Neuronal stem cell (in vitro differentiated cells): ENCODE results near the gene GPR65.

Source experiments
- DNase-seq: peaks from one replicate; pipeline ENCODE4 v3.0.0-alpha.2; 2013; ENCODE audit warnings: low spot score
- H2AFZ ChIP-seq: one replicate; pipeline ENCODE4 v1.6.1; 2013; ENCODE audit warnings: mild to moderate bottlenecking, low read length, inconsistent platforms
- H2AK5ac ChIP-seq: 2 replicates; pipeline ENCODE4 v1.6.1; 2013; ENCODE audit warnings: low read depth, mild to moderate bottlenecking, inconsistent platforms, low read length, moderate library complexity, mixed read lengths
- H2BK120ac ChIP-seq: 2 replicates; pipeline ENCODE4 v1.6.1; 2013; ENCODE audit warnings: low read depth, mild to moderate bottlenecking, inconsistent platforms, low read length, moderate library complexity, mixed read lengths
- H2BK12ac ChIP-seq: one replicate; pipeline ENCODE4 v1.6.1; 2013; ENCODE audit warnings: low read length, inconsistent platforms
- H2BK15ac ChIP-seq: 2 replicates; pipeline ENCODE4 v1.6.1; 2013; ENCODE audit warnings: mild to moderate bottlenecking, low read length, inconsistent platforms, mixed read lengths
- H2BK5ac ChIP-seq: one replicate; pipeline ENCODE4 v1.6.1; 2013; ENCODE audit warnings: inconsistent platforms, mild to moderate bottlenecking, low read length, moderate library complexity
- H3K14ac ChIP-seq: one replicate; pipeline ENCODE4 v1.6.1; 2013; ENCODE audit warnings: low read length, inconsistent platforms
- H3K18ac ChIP-seq: 2 replicates; pipeline ENCODE4 v1.6.1; 2013; ENCODE audit warnings: low read length, inconsistent platforms
- H3K23ac ChIP-seq: 2 replicates; pipeline ENCODE4 v1.6.1; 2013; ENCODE audit warnings: low read depth, mild to moderate bottlenecking, mixed read lengths, low read length, inconsistent platforms; ENCODE audit not compliant: poor library complexity
- H3K27ac ChIP-seq: replicated peaks from 3 replicates; pipeline ENCODE4 v1.5.1; 2013; ENCODE audit warnings: low read length, inconsistent platforms
- H3K27me3 ChIP-seq, 3 experiments: 2 replicates each; pipeline ENCODE4 v1.6.1; 2013; ENCODE audit warnings: low read length in 3 of 3, mild to moderate bottlenecking in 2 of 3, inconsistent platforms in 1 of 3, low read depth in 1 of 3, mixed read lengths in 1 of 3, moderate library complexity in 1 of 3; ENCODE audit not compliant: control insufficient read depth in 3 of 3, insufficient read depth in 3 of 3
- H3K36me3 ChIP-seq, 2 donors: replicated peaks in 1 of 2; 2 replicates each; pipeline ENCODE4 v1.6.1; 2013; ENCODE audit warnings: low read length in 2 of 2; ENCODE audit not compliant: control insufficient read depth in 2 of 2, insufficient read depth in 2 of 2
- H3K4ac ChIP-seq: 2 replicates; pipeline ENCODE4 v1.6.1; 2013; ENCODE audit warnings: inconsistent platforms, mild to moderate bottlenecking, low read length, moderate library complexity
- H3K4me1 ChIP-seq, 2 donors: 1 replicate in 1 of 2; 2 replicates in 1 of 2; pipeline ENCODE4 v1.6.1; 2013; ENCODE audit warnings: low read length in 2 of 2, low read depth in 1 of 2; ENCODE audit not compliant: control insufficient read depth in 2 of 2, insufficient read depth in 1 of 2
- H3K4me2 ChIP-seq: one replicate; pipeline ENCODE4 v1.6.1; 2013; ENCODE audit warnings: mild to moderate bottlenecking, low read length, inconsistent platforms; ENCODE audit not compliant: insufficient read depth, poor library complexity, severe bottlenecking
- H3K4me3 ChIP-seq, 2 donors: 2 replicates each; pipeline ENCODE4 v1.5.1; 2013; ENCODE audit warnings: low read length in 2 of 2, mild to moderate bottlenecking in 2 of 2, inconsistent platforms in 1 of 2, moderate library complexity in 1 of 2
- H3K79me1 ChIP-seq: one replicate; pipeline ENCODE4 v1.6.1; 2013; ENCODE audit warnings: low read depth, mild to moderate bottlenecking, inconsistent platforms, low read length, moderate library complexity
- H3K9ac ChIP-seq: one replicate; pipeline ENCODE4 v1.6.1; 2013; ENCODE audit warnings: mild to moderate bottlenecking, low read depth, low read length, inconsistent platforms; ENCODE audit not compliant: poor library complexity
- H3K9me3 ChIP-seq, 2 donors: replicated peaks in 1 of 2; 2 replicates each; pipeline versions ENCODE3 to v1.6.1; 2013; ENCODE audit warnings: low read length in 2 of 2, mild to moderate bottlenecking in 2 of 2, inconsistent platforms in 1 of 2, low read depth in 1 of 2, mixed read lengths in 1 of 2, moderate library complexity in 1 of 2; ENCODE audit not compliant: control insufficient read depth in 2 of 2, insufficient read depth in 1 of 2
- H4K8ac ChIP-seq: one replicate; pipeline ENCODE4 v1.6.1; 2013; ENCODE audit warnings: low read depth, mild to moderate bottlenecking, inconsistent platforms, low read length, moderate library complexity
- H4K91ac ChIP-seq: one replicate; pipeline ENCODE4 v1.6.1; 2013; ENCODE audit warnings: low read length, low read depth, mild to moderate bottlenecking, inconsistent platforms; ENCODE audit not compliant: poor library complexity
- WGBS, 2 donors: extraction: QIAGEN DNeasy Blood & Tissue Kit; methylation state at CpG; one replicate each; pipeline ENCODE4 v1.1.7; 2013; ENCODE audit warnings: missing lambda C conversion rate in 2 of 2, mixed read lengths in 1 of 2; ENCODE audit not compliant: insufficient read length in 2 of 2, insufficient replicate concordance in 1 of 2; ENCODE audit errors: extremely low coverage in 2 of 2; 5-methylcytosine and 5-hydroxymethylcytosine counted together

The GPR65 gene

GRCh38 chr14:88007608-88008007 lies 2.7 kb downstream of the GPR65 start:
- Histone ChIP-seq H3K4ac (no peak overlapping the region), H2BK120ac (no peak overlapping the region), H3K14ac (no peak overlapping the region), H3K79me1 (no peaks in the 10 kb centered on the region), H4K8ac (no peak overlapping the region), H3K4me3 (no peak overlapping the region), H4K91ac (no peak overlapping the region), H3K36me3 (no peaks in the 10 kb centered on the region), H2BK5ac (no peak overlapping the region), H3K27me3 (no peaks in the 10 kb centered on the region), H3K9ac (no peak overlapping the region), H2AK5ac (no peak overlapping the region), H2BK15ac (no peak overlapping the region), H3K23ac (no peak overlapping the region), H2BK12ac (no peak overlapping the region), H3K9me3 (no peaks in the 10 kb centered on the region), H3K4me1 (no peaks in the 10 kb centered on the region), H3K18ac (no peak overlapping the region), H3K27ac (no peak overlapping the region), H3K4me2 (no peak overlapping the region), H2AFZ (no peak overlapping the region)
- DNase-seq: no peak
- no CpG with 5 or more reads among the region's 1 CpG for WGBS, 2 donors

GRCh38 chr14:88008039-88008742 lies 3.3 kb downstream of the GPR65 start:
- no peak for DNase-seq
- Histone ChIP-seq H4K8ac (no peak overlapping the region), H2BK15ac (no peak overlapping the region), H3K79me1 (no peaks in the 10 kb centered on the region), H2BK120ac (no peak overlapping the region), H3K4me2 (no peak overlapping the region), H3K36me3 (no peaks in the 10 kb centered on the region), H4K91ac (no peak overlapping the region), H2BK5ac (no peak overlapping the region), H3K18ac (no peak overlapping the region), H3K4me3 (no peak overlapping the region), H3K4ac (no peak overlapping the region), H3K9ac (no peak overlapping the region), H2BK12ac (no peak overlapping the region), H2AFZ (no peak overlapping the region), H3K27me3 (no peaks in the 10 kb centered on the region), H3K4me1 (no peaks in the 10 kb centered on the region), H2AK5ac (no peak overlapping the region), H3K9me3 (no peaks in the 10 kb centered on the region), H3K27ac (no peak overlapping the region), H3K14ac (no peak overlapping the region), H3K23ac (no peak overlapping the region)
- no CpG with 5 or more reads among the region's 2 CpGs for WGBS, 2 donors

GRCh38 chr14:88009486-88009885 lies 4.6 kb downstream of the GPR65 start:
- Histone ChIP-seq H3K4me2 (no peak overlapping the region), H2BK12ac (no peak overlapping the region), H2AK5ac (no peak overlapping the region), H3K79me1 (no peaks in the 10 kb centered on the region), H3K4me3 (no peak overlapping the region), H3K14ac (no peak overlapping the region), H3K23ac (no peak overlapping the region), H3K9ac (no peak overlapping the region), H3K9me3 (no peaks in the 10 kb centered on the region), H3K36me3 (no peaks in the 10 kb centered on the region), H4K8ac (no peak overlapping the region), H3K27me3 (no peaks in the 10 kb centered on the region), H3K18ac (no peak overlapping the region), H3K27ac (no peak overlapping the region), H2BK5ac (no peak overlapping the region), H2BK120ac (no peak overlapping the region), H3K4me1 (no peaks in the 10 kb centered on the region), H2BK15ac (no peak overlapping the region), H3K4ac (no peak overlapping the region), H4K91ac (no peak overlapping the region), H2AFZ (no peak overlapping the region)
- WGBS, 2 donors: 100% methylated on average over 1 of the region's 1 CpG; no CpG with 5 or more reads in 1 of the 2 donors
- no peak for DNase-seq

GRCh38 chr14:88010331-88010730 lies 5.4 kb downstream of the GPR65 start:
- no peak overlapping the region for H4K8ac ChIP-seq
- no peak overlapping the region for H3K14ac ChIP-seq
- H2BK5ac ChIP-seq: no peak overlapping the region
- H3K4me2 ChIP-seq: no peak overlapping the region
- H3K27ac ChIP-seq: no peak overlapping the region
- H3K23ac ChIP-seq: no peak overlapping the region
- no peaks in the 10 kb centered on the region for H3K27me3 ChIP-seq
- H3K4me3 ChIP-seq: no peak overlapping the region
- H2AK5ac ChIP-seq: no peak overlapping the region
- no peak overlapping the region for H2BK120ac ChIP-seq
- H2BK15ac ChIP-seq: no peak overlapping the region
- no peaks in the 10 kb centered on the region for H3K4me1 ChIP-seq
- no peak overlapping the region for H3K18ac ChIP-seq
- no peak overlapping the region for H2AFZ ChIP-seq
- H2BK12ac ChIP-seq: no peak overlapping the region
- DNase-seq: no peak
- H3K9ac ChIP-seq: no peak overlapping the region
- no peak overlapping the region for H3K4ac ChIP-seq
- no peaks in the 10 kb centered on the region for H3K79me1 ChIP-seq
- no peaks in the 10 kb centered on the region for H3K9me3 ChIP-seq
- H3K36me3 ChIP-seq: no peaks in the 10 kb centered on the region
- no peak overlapping the region for H4K91ac ChIP-seq
- WGBS, 2 donors: no CpG with 5 or more reads among the region's 2 CpGs
